ENCODE measurements around the gene PRSS57.

DNA sequence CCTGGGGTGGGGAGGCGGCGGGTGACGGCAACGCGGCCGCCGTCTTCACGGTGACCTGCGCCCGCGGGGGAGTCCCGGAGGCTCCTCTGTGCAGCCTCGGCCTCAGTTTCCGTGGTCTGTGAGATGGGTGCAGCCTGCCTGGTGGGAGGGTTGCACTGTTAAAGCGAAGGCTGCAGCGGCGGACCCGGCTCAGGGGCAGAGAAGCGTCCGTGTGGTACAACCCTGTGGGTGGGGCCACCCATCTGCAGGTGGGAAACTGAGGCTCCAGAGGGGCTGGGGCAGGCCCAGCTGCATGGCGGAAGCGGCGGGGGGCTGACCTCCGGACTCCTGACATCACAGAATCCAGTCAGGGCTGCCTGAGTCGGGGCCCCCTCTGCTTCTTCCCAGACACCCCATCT is 55.1 kb downstream of the PRSS57 start:
- TF ChIP-seq POLR2A (IDR thresholded peaks at IDR 0.05) = no peak
- TF ChIP-seq CTCF (IDR thresholded peaks at IDR 0.05) = no peak
